ENCODE measurements around the gene PGS1.

Gene PGS1

DNA sequence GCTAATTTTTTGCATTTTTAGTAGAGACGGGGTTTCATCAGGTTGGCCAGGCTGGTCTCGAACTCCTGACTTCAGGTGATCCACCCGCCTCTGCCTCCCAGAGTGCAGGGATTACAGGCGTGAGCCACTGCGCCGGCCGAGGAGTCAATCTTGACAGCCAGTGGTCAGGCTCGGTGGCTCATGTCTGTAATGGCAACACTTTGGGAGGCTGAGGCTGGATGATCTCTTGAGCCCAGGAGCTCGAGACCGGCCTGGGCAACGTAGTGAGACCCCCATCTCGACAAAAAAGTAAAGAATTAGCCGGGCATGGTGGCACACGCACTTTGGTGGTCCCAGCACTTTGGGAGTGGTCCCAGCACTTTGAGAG lies 608 bp upstream of the PGS1 start:
- Histone ChIP-seq H3K9me3 (ENCODE audit: insufficient read depth, low read length) (no peaks in the 10 kb centered on the region), H3K79me2 (ENCODE audit: insufficient read depth, low read length) (peaks cover 40% of the 10 kb centered on the region), H3K36me3 (ENCODE audit: low read length) (no peaks in the 10 kb centered on the region), H2AFZ (ENCODE audit: low read depth, low read length, severe bottlenecking) (peak overlapping the region; percentile 83), H3F3A (ENCODE audit: insufficient read depth) (no peaks in the 10 kb centered on the region), H3K27ac (ENCODE audit: low read depth, low read length) (no peak overlapping the region), H3K4me3 (ENCODE audit: insufficient read depth, low read length, poor library complexity, severe bottlenecking) (peak overlapping the region; percentile 96), H3K9me2 (replicated peaks; ENCODE audit: insufficient read depth, low read length) (no peaks in the 10 kb centered on the region), H3K27me3 (ENCODE audit: low read length) (no peaks in the 10 kb centered on the region), H3K4me2 (ENCODE audit: low read depth, low read length, poor library complexity, severe bottlenecking) (peak overlapping the region; percentile 92), H4K20me1 (ENCODE audit: low read depth, low read length) (no peaks in the 10 kb centered on the region; the same call in 1 of the 2 replicates), H3K9ac (ENCODE audit: low read length) (peak overlapping the region; percentile 90)
- TF ChIP-seq, protein P1, sequence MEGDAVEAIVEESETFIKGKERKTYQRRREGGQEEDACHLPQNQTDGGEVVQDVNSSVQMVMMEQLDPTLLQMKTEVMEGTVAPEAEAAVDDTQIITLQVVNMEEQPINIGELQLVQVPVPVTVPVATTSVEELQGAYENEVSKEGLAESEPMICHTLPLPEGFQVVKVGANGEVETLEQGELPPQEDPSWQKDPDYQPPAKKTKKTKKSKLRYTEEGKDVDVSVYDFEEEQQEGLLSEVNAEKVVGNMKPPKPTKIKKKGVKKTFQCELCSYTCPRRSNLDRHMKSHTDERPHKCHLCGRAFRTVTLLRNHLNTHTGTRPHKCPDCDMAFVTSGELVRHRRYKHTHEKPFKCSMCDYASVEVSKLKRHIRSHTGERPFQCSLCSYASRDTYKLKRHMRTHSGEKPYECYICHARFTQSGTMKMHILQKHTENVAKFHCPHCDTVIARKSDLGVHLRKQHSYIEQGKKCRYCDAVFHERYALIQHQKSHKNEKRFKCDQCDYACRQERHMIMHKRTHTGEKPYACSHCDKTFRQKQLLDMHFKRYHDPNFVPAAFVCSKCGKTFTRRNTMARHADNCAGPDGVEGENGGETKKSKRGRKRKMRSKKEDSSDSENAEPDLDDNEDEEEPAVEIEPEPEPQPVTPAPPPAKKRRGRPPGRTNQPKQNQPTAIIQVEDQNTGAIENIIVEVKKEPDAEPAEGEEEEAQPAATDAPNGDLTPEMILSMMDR (IDR thresholded peaks at IDR 0.05; ENCODE audit: insufficient read depth, low read length, poor library complexity, severe bottlenecking) = no peak
- no peak for TF ChIP-seq EZH2phosphoT487 (conservative IDR thresholded peaks at IDR 0.05; ENCODE audit: low read length)

DNA sequence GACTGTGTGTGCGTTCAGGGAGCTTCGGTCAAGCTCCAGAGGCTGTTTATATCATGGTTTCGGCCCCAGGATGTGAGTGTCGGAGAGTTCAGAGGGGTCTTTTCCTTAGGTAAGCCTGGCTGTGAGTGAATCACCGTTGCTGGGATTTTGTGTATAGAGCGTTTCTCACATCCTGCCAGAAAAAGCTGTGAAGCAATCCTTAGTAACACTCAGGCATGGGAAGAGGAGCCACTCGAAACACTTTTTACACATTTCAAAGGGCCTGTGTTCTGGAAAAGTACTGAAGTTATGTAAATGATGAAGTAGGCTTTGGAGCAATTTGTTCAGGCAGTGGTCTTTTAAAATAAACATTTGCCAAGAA lies 662 bp downstream of the PGS1 start:
- H3K9ac ChIP-seq (ENCODE audit: low read length) = peak overlapping the region; percentile 90
- peak overlapping the region; percentile 83 for H2AFZ ChIP-seq (ENCODE audit: low read depth, low read length, severe bottlenecking)
- peaks cover 53% of the 10 kb centered on the region for H3K79me2 ChIP-seq (ENCODE audit: insufficient read depth, low read length)
- H3K36me3 ChIP-seq (ENCODE audit: low read length) = no peaks in the 10 kb centered on the region
- peak overlapping the region; percentile 92 for H3K4me2 ChIP-seq (ENCODE audit: low read depth, low read length, poor library complexity, severe bottlenecking)
- no peak overlapping the region for H3K27ac ChIP-seq (ENCODE audit: low read depth, low read length)
- H3K9me2 ChIP-seq (replicated peaks; ENCODE audit: insufficient read depth, low read length) = no peaks in the 10 kb centered on the region
- H3K9me3 ChIP-seq (ENCODE audit: insufficient read depth, low read length) = no peaks in the 10 kb centered on the region
- TF ChIP-seq, protein P1 (IDR thresholded peaks at IDR 0.05; ENCODE audit: insufficient read depth, low read length, poor library complexity, severe bottlenecking) = no peak
- no peak for TF ChIP-seq EZH2phosphoT487 (conservative IDR thresholded peaks at IDR 0.05; ENCODE audit: low read length)
- H3F3A ChIP-seq (ENCODE audit: insufficient read depth) = no peaks in the 10 kb centered on the region
- H3K4me3 ChIP-seq (ENCODE audit: insufficient read depth, low read length, poor library complexity, severe bottlenecking) = peak overlapping the region; percentile 96
- no peaks in the 10 kb centered on the region; the same call in 1 of the 2 replicates for H4K20me1 ChIP-seq (ENCODE audit: low read depth, low read length)
- H3K27me3 ChIP-seq (ENCODE audit: low read length) = no peaks in the 10 kb centered on the region

DNA sequence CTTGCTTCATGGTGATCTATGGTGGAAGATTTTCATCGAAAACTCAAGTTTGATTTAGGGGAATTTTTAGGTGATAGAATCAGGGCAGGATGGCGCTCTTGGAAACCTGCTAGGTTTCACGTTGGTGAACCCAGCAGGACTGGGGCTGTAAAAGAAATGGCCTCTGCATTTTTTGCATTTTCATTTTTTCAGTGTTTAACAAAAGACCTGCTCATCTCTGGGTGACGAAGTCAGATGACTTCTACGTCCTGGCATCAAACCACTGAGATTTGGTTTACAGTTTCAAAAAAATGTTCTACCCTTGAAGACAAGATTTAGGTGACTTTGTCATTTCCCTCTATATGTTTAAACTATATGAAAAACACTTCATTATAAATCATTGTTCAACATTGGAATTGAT lies 1.9 kb downstream of the PGS1 start:
- no peak overlapping the region for H2AFZ ChIP-seq (ENCODE audit: low read depth, low read length, severe bottlenecking)

More for the DNA sequence above, 1.9 kb downstream of the PGS1 start:
- Histone ChIP-seq H3K27ac (ENCODE audit: low read depth, low read length) (no peak overlapping the region), H4K20me1 (ENCODE audit: low read depth, low read length) (no peaks in the 10 kb centered on the region; the same call in 1 of the 2 replicates), H3K9me2 (replicated peaks; ENCODE audit: insufficient read depth, low read length) (no peaks in the 10 kb centered on the region), H3K27me3 (ENCODE audit: low read length) (no peaks in the 10 kb centered on the region), H3K79me2 (ENCODE audit: insufficient read depth, low read length) (peaks cover 63% of the 10 kb centered on the region), H3K9ac (ENCODE audit: low read length) (no peak overlapping the region), H3K4me2 (ENCODE audit: low read depth, low read length, poor library complexity, severe bottlenecking) (peak overlapping the region; percentile 4), H3K4me3 (ENCODE audit: insufficient read depth, low read length, poor library complexity, severe bottlenecking) (no peak overlapping the region), H3K36me3 (ENCODE audit: low read length) (no peaks in the 10 kb centered on the region), H3K9me3 (ENCODE audit: insufficient read depth, low read length) (no peaks in the 10 kb centered on the region), H3F3A (ENCODE audit: insufficient read depth) (no peaks in the 10 kb centered on the region)
- no peak for TF ChIP-seq EZH2phosphoT487 (conservative IDR thresholded peaks at IDR 0.05; ENCODE audit: low read length)
- TF ChIP-seq, protein P1 (IDR thresholded peaks at IDR 0.05; ENCODE audit: insufficient read depth, low read length, poor library complexity, severe bottlenecking) = no peak
